Measurements from ENCODE around the gene FAM210A. TPM values are rescaled to one million over a fixed set of nuclear protein-coding genes. Genes with fewer than 3 reads are reported as not detected.

FAM210A gene
- polyA plus RNA-seq, 3 donors = 16.9 to 20.2 (median 19.2) TPM

Other genes starting within 250 kb of the FAM210A start
- 10 to 100 TPM; 51.2 to 61.8 (median 61.0) TPM for gene RNMT, start 115 bp upstream of the FAM210A start, polyA plus RNA-seq (ENCODE audit: insufficient read length in 3 of 3)
- gene MC5R, start 97.6 kb upstream of the FAM210A start, polyA plus RNA-seq (ENCODE audit: insufficient read length in 3 of 3) = under 1 TPM in 2 of 3 donors, not detected in 1; 0.13 to 0.28 TPM
- gene MC2R, start 189.0 kb upstream of the FAM210A start, polyA plus RNA-seq (ENCODE audit: insufficient read length in 3 of 3) = under 1 TPM in 2 of 3 donors, not detected in 1; 0.24 to 0.28 TPM

All from renal pelvis (tissue), 3 donors.